Lung microvascular endothelial cell (primary cell): ENCODE results near the gene ACIN1. TPM values are rescaled to one million over a fixed set of nuclear protein-coding genes. Genes with fewer than 3 reads are reported as not detected.
A peak's percentile ranks its signal among the peaks of the same experiment; 100 is the strongest.

Source experiments
- DNase-seq, 2 donors: peaks; one replicate each; pipeline versions ENCODE4 v3.0.0 to v3.0.0-alpha.2; 2010; ENCODE audit warnings: low read depth in 2 of 2
- total RNA-seq: library from RNA; depleted of rRNA; stranded (reverse); fragments of >200 nt; gene quantifications from 2 replicates; pipeline ENCODE4 v1.2.1, GENCODE V29; 2014

ACIN1 gene
- total RNA-seq, 1 donor from 2014 or later = 48.6 TPM

GRCh38 chr14:23058654-23059504 lies 36.1 kb downstream of the ACIN1 start:
- no peak for DNase-seq

GRCh38 chr14:23057757-23058653 lies 36.9 kb downstream of the ACIN1 start:
- DNase-seq = peak; percentile 86 to 89

GRCh38 chr14:23056956-23057756 lies 37.8 kb downstream of the ACIN1 start, which contains the start of gene CDH24:
TSS of gene CDH24 (minus strand) at chr14:23057520. CDS start at chr14:23055733, 1,787 bp downstream.
- peak; percentile 18 to 71 for DNase-seq

- peak; percentile 48 to 75 for DNase-seq
Measured at GRCh38 chr14:23056145-23056955, 38.6 kb downstream of the ACIN1 start.

GRCh38 chr14:23055621-23056144 lies 39.3 kb downstream of the ACIN1 start:
- DNase-seq = no peak

- DNase-seq = no peak
Measured at GRCh38 chr14:23055147-23055550, 39.8 kb downstream of the ACIN1 start.

- peak; percentile 48 to 70 for DNase-seq
Measured at GRCh38 chr14:23054000-23054811, 40.7 kb downstream of the ACIN1 start.

GRCh38 chr14:23053426-23053825 lies 41.5 kb downstream of the ACIN1 start:
- DNase-seq = no peak

GRCh38 chr14:23052671-23053070 lies 42.3 kb downstream of the ACIN1 start:
- no peak for DNase-seq

GRCh38 chr14:23052182-23052623 lies 42.7 kb downstream of the ACIN1 start:
- peak in 1 of 2 donors; percentile 29 for DNase-seq

- no peak for DNase-seq
Measured at GRCh38 chr14:23051141-23052057, 43.5 kb downstream of the ACIN1 start.

GRCh38 chr14:23049011-23049410 lies 45.9 kb downstream of the ACIN1 start:
- DNase-seq = no peak

- no peak for DNase-seq
Measured at GRCh38 chr14:23047751-23048693, 46.9 kb downstream of the ACIN1 start.

GRCh38 chr14:23047034-23047634 lies 47.8 kb downstream of the ACIN1 start:
- peak; percentile 53 to 70 for DNase-seq

- DNase-seq = peak in 1 of 2 donors; percentile 59
Measured at GRCh38 chr14:23045419-23046357, 49.2 kb downstream of the ACIN1 start.
